HEK293T (cell line): Measurements from ENCODE around the gene VPS29.

Source experiments
- BHLHE40 ChIP-seq: fragments of 450-650 bp; IDR thresholded peaks from 2 replicates; pipeline ENCODE4 v1.6.1; 2016; ENCODE audit warnings: mild to moderate bottlenecking, moderate library complexity, borderline replicate concordance
- ELF4 ChIP-seq: fragments of 450-650 bp; IDR thresholded peaks from 2 replicates; pipeline ENCODE4 v1.6.1; 2017; ENCODE audit warnings: antibody characterized with exemption
- FOXK2 ChIP-seq: fragments of 450-650 bp; IDR thresholded peaks from 2 replicates; pipeline ENCODE4 v1.6.1; 2016; ENCODE audit warnings: mild to moderate bottlenecking
- HDGF ChIP-seq: fragments of 450-650 bp; IDR thresholded peaks from 2 replicates; pipeline ENCODE4 v1.6.1; 2017; ENCODE audit warnings: antibody characterized with exemption, borderline replicate concordance
- SP1 ChIP-seq: fragments of 450-650 bp; IDR thresholded peaks from 2 replicates; pipeline ENCODE4 v1.6.1; 2017
- SUZ12 ChIP-seq: fragments of 450-650 bp; IDR thresholded peaks from 2 replicates; pipeline ENCODE4 v1.6.1; 2016; ENCODE audit warnings: mild to moderate bottlenecking
- ZNF384 ChIP-seq: fragments of 450-650 bp; IDR thresholded peaks from 2 replicates; pipeline ENCODE4 v1.6.1; 2016

DNA sequence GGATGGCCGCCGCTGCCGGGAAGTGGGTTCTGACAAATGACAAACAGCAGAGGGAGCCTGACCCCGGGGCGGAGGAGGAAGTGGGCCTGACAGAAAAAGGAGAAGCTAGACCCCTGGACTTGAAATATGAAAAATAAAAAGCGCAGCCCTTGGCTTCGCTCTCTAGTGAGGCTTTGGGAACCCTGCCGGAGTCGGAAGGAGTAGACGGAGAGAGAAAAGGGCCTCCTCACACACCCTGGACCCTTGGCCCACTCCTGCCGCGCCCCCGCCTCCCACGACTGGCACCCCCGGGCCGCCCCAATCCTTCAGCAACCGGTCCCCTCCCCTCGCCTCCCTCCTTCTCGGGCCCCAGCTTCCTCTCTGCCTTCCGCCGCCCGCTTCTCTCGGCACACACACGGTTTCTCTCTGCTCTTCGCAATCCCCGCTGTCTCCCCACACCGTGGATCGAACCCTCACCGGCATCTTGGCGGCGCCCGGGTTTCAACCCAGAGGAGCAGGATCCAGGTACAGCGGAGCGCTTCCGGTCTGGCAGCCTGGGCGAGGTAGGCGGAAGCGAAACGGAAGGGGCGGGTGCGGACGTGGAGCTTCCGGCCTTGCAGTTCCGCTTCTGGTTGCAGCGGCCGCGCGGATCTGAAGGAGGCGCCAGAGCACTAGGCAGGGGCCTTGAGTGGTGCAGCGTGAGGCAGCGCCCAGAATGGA lies 52.0 kb downstream of the VPS29 start, which contains the start of gene ARPC3:
- TF ChIP-seq FOXK2 (no peak), BHLHE40 (no peak), SP1 (no peak), ELF4 (peak; percentile 93), HDGF (no peak), SUZ12 (no peak), ZNF384 (no peak)
